Keratinocyte (primary cell): Measurements from ENCODE around the gene BSCL2. TPM values are rescaled to one million over a fixed set of nuclear protein-coding genes. Genes with fewer than 3 reads are reported as not detected.

Experiments used
- DNase-seq: peaks from one replicate; pipeline ENCODE4 v3.0.0-alpha.2; 2011; ENCODE audit warnings: low read depth, missing footprints, low spot score
- FAIRE-seq: peaks from 2 replicates; lab custom pipeline; 2011; peaks lifted over from hg19 to GRCh38; lab: Jason Lieb, UNC
- H2AFZ ChIP-seq: 2 replicates; pipeline ENCODE4 v1.6.0; 2012; ENCODE audit warnings: low read length, control low read depth, inconsistent platforms; ENCODE audit not compliant: control insufficient read depth
- H3K27ac ChIP-seq: 2 replicates; pipeline ENCODE4 v1.5.1; 2011; ENCODE audit warnings: low read length; ENCODE audit not compliant: control insufficient read depth, insufficient read depth
- H3K27me3 ChIP-seq: 3 replicates; pipeline ENCODE4 v1.6.0; 2011; ENCODE audit warnings: low read length; ENCODE audit not compliant: control insufficient read depth, insufficient read depth; ENCODE audit errors: extremely low read depth
- H3K36me3 ChIP-seq, 2 experiments: 2 replicates in 1 of 2; 3 replicates in 1 of 2; pipeline ENCODE4 v1.5.1; 2011; ENCODE audit warnings: low read length in 2 of 2, mild to moderate bottlenecking in 1 of 2; ENCODE audit not compliant: control insufficient read depth in 2 of 2, insufficient read depth in 2 of 2; ENCODE audit errors: extremely low read depth in 1 of 2
- H3K4me1 ChIP-seq: 3 replicates; pipeline ENCODE4 v1.5.1; 2011; ENCODE audit warnings: low read length; ENCODE audit not compliant: control insufficient read depth, insufficient read depth; ENCODE audit errors: extremely low read depth
- H3K4me2 ChIP-seq: 3 replicates; pipeline ENCODE4 v1.6.0; 2011; ENCODE audit warnings: low read depth, low read length; ENCODE audit not compliant: control insufficient read depth, insufficient read depth; ENCODE audit errors: extremely low read depth
- H3K4me3 ChIP-seq, 3 experiments: fragments of 200-600 bp in 1 of 3; sonication (generic) in 1 of 3; 2 replicates in 2 of 3; 3 replicates in 1 of 3; pipeline ENCODE4 v1.5.1; 2011 to 2016; ENCODE audit warnings: low read length in 3 of 3, mild to moderate bottlenecking in 3 of 3, control low read depth in 2 of 3, inconsistent platforms in 1 of 3, low read depth in 1 of 3, mixed read lengths in 1 of 3, mixed run types in 1 of 3, moderate library complexity in 1 of 3; ENCODE audit not compliant: control insufficient read depth in 2 of 3, insufficient read depth in 2 of 3; ENCODE audit errors: extremely low read depth in 1 of 3
- H3K79me2 ChIP-seq: 2 replicates; pipeline ENCODE4 v1.6.0; 2012; ENCODE audit warnings: low read length; ENCODE audit not compliant: control insufficient read depth, insufficient read depth
- H3K9ac ChIP-seq: 3 replicates; pipeline ENCODE4 v1.6.0; 2011; ENCODE audit warnings: low read length; ENCODE audit not compliant: control insufficient read depth, insufficient read depth; ENCODE audit errors: extremely low read depth
- H3K9me1 ChIP-seq: 3 replicates; pipeline ENCODE4 v1.6.0; 2011; ENCODE audit warnings: low read length; ENCODE audit not compliant: control insufficient read depth, insufficient read depth; ENCODE audit errors: extremely low read depth
- H3K9me3 ChIP-seq: 2 replicates; pipeline ENCODE4 v1.5.1; 2012; ENCODE audit warnings: low read depth, low read length; ENCODE audit not compliant: control insufficient read depth
- H4K20me1 ChIP-seq: 3 replicates; pipeline ENCODE4 v1.6.0; 2011; ENCODE audit warnings: low read length; ENCODE audit not compliant: control insufficient read depth, insufficient read depth; ENCODE audit errors: extremely low read depth
- CTCF ChIP-seq, 3 experiments: IDR thresholded peaks in 1 of 3; conservative IDR thresholded peaks in 1 of 3; optimal IDR thresholded peaks in 1 of 3; 2 replicates in 2 of 3; 3 replicates in 1 of 3; pipeline versions ENCODE3 to v1.5.1; 2011; ENCODE audit warnings: low read length in 3 of 3, mild to moderate bottlenecking in 3 of 3, moderate library complexity in 2 of 3, control low read depth in 1 of 3, inconsistent platforms in 1 of 3; ENCODE audit not compliant: insufficient read depth in 2 of 3; ENCODE audit errors: extremely low read depth in 1 of 3
- EZH2 ChIP-seq: IDR thresholded peaks from one replicate; pipeline ENCODE4 v1.6.1; 2012; ENCODE audit warnings: inconsistent platforms, mild to moderate bottlenecking, low read length, moderate library complexity
- dilution Hi-C: fragments of 300-500 bp; cut with MboI; formaldehyde crosslinking; loops from one replicate; pipeline ENCODE4 v1.7.0; 2020; ENCODE audit warnings: low sequenced_read_pairs; ENCODE audit not compliant: extremely low pct_ligation_motif_present
- polyA plus RNA-seq, 5 experiments: library from polyadenylated mRNA; depleted of rRNA in 3 of 5; stranded (reverse) in 3 of 5; stranded (forward) in 1 of 5; unstranded in 1 of 5; fragments of >200 nt; gene quantifications; 1 replicate in 1 of 5; 2 replicates in 3 of 5; 3 replicates in 1 of 5; pipeline versions ENCODE4 v1.2.1 to v1.2.3, GENCODE V29; 2011 to 2012; ENCODE audit warnings: missing spikeins in 2 of 5, low read depth in 1 of 5, low replicate concordance in 1 of 5

The BSCL2 gene
- polyA plus RNA-seq, 1 donor (not counting 4 experiments of a cell fraction or from before 2014, with no cell fraction given), result 21.9 TPM

- Histone ChIP-seq H3K9ac (peak overlapping the region; percentile 88), H3K4me2 (peak overlapping the region; percentile 99), H3K4me1 (peaks cover 36% of the 10 kb centered on the region), H3K9me1 (no peaks in the 10 kb centered on the region), H2AFZ (no peak overlapping the region), H3K79me2 (no peaks in the 10 kb centered on the region), H3K4me3 (peak overlapping the region in 1 of 3 experiments; percentile 84), H4K20me1 (no peaks in the 10 kb centered on the region), H3K27ac (peak overlapping the region; percentile 93), H3K36me3 (peaks cover 4 to 17% of the 10 kb centered on the region in 2 experiments), H3K9me3 (no peaks in the 10 kb centered on the region), H3K27me3 (no peaks in the 10 kb centered on the region)
- DNase-seq (no peak), FAIRE-seq (no peak)
- TF ChIP-seq EZH2, result no peak
- dilution Hi-C loops, result no loop called here
Observed at GRCh38 chr11:62708392-62708791, 1.2 kb upstream of the BSCL2 start.

DNA sequence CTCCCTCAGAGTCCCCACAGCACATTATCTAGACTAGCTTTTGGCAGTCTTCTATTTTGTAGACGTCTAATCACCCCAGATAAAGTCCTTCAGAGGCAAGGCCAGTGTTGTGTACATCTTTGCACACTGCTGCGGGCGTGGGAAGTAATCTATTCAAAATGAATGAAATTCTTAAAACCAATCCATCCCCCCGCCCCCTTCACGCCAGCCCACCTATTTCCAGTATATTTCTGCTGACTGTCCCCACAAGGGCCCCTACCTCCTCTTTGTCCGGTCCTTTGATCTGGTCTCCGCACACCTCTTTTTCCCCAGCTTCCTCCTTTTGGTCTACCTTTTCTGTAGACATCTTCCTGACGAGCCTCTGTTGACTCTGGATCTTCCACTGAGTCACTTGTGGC is 375 bp downstream of the BSCL2 start:
- TF ChIP-seq EZH2 (no peak), CTCF (optimal IDR thresholded peaks at IDR 0.05 in 1 of 3, IDR thresholded peaks at IDR 0.05 in 1 of 3, conservative IDR thresholded peaks at IDR 0.05 in 1 of 3; ENCODE audit: extremely low read depth in 1 of 3, insufficient read depth in 2 of 3, low read length in 3 of 3) (no peak)
- no peak for DNase-seq
- Histone ChIP-seq H3K27me3 (no peaks in the 10 kb centered on the region), H4K20me1 (no peaks in the 10 kb centered on the region), H3K9ac (peak overlapping the region; percentile 52), H3K4me1 (peaks cover 36% of the 10 kb centered on the region), H2AFZ (no peak overlapping the region), H3K9me3 (no peaks in the 10 kb centered on the region), H3K9me1 (no peaks in the 10 kb centered on the region), H3K36me3 (peaks cover 2 to 13% of the 10 kb centered on the region in 2 experiments), H3K27ac (no peak overlapping the region), H3K4me2 (peak overlapping the region; percentile 72), H3K4me3 (no peak overlapping the region), H3K79me2 (no peaks in the 10 kb centered on the region)
- no peak for FAIRE-seq
- dilution Hi-C loops, result no loop called here
